B cell (primary cell): ENCODE data around the gene CD19. TPM values are rescaled to one million over a fixed set of nuclear protein-coding genes. Genes with fewer than 3 reads are reported as not detected.
"Not testable (repeated sequence)": the region's sequence is repeated elsewhere in the genome, so short reads cannot be mapped to it uniquely, and the experiment has no call there.

Source experiments
- ATAC-seq: fragments of 200-7000 bp; cut with Tn5 transposase; one replicate; pipeline ENCODE4 v1.10.0; 2021; ENCODE audit warnings: low read depth, mild to moderate bottlenecking, moderate number of reproducible peaks, moderate library complexity
- CTCF ChIA-PET: fragments of 350-600 bp; sonication (Branson Sonifier 250); formaldehyde crosslinking; loops from one replicate; lab custom pipeline; 2021; ENCODE audit warnings: antibody characterized with exemption, inconsistent platforms; lab: Charles Lee
- POLR2A ChIA-PET: fragments of 350-600 bp; sonication (Branson Sonifier 250); formaldehyde crosslinking; loops from one replicate; lab custom pipeline; 2021; ENCODE audit warnings: antibody characterized with exemption; lab: Charles Lee
- DNase-seq: peaks from one replicate; pipeline ENCODE4 v3.0.0; 2013
- H2AFZ ChIP-seq: 2 replicates; pipeline ENCODE4 v1.6.1; 2012; ENCODE audit warnings: mild to moderate bottlenecking, low read depth, low read length; ENCODE audit not compliant: insufficient read depth, poor library complexity, severe bottlenecking
- H3K27ac ChIP-seq, 2 donors: 1 replicate in 1 of 2; 2 replicates in 1 of 2; pipeline ENCODE4 v1.5.1; 2012 to 2013; ENCODE audit warnings: low read length in 2 of 2, mild to moderate bottlenecking in 2 of 2, moderate library complexity in 1 of 2
- H3K27me3 ChIP-seq, 4 experiments: fragments of 200-600 bp in 1 of 4; sonication (generic) in 1 of 4; replicated peaks in 1 of 4; 1 replicate in 2 of 4; 2 replicates in 2 of 4; pipeline versions ENCODE4 v1.6.1 to v1.7.0; 2013 to 2016; ENCODE audit warnings: low read length in 3 of 4, mild to moderate bottlenecking in 2 of 4, mixed read lengths in 1 of 4, moderate library complexity in 1 of 4; ENCODE audit not compliant: insufficient read depth in 4 of 4, control insufficient read depth in 3 of 4; ENCODE audit errors: control extremely low read depth in 1 of 4
- H3K36me3 ChIP-seq, 2 experiments: replicated peaks in 1 of 2; 1 replicate in 1 of 2; 2 replicates in 1 of 2; pipeline versions ENCODE4 v1.6.1 to v1.7.1; 2013; ENCODE audit warnings: low read length in 1 of 2; ENCODE audit not compliant: insufficient read depth in 2 of 2, control insufficient read depth in 1 of 2; ENCODE audit errors: control extremely low read depth in 1 of 2, extremely low read depth in 1 of 2
- H3K4me1 ChIP-seq, 2 donors: fragments of 200-600 bp in 1 of 2; sonication (generic) in 1 of 2; 1 replicate in 1 of 2; 2 replicates in 1 of 2; pipeline versions ENCODE4 v1.5.1 to v1.6.1; 2013 to 2017; ENCODE audit warnings: low read length in 2 of 2; ENCODE audit not compliant: control insufficient read depth in 2 of 2, insufficient read depth in 2 of 2
- H3K4me2 ChIP-seq: replicated peaks from 2 replicates; pipeline ENCODE3; 2012; ENCODE audit warnings: mild to moderate bottlenecking, low read depth, low read length; ENCODE audit not compliant: poor library complexity, severe bottlenecking
- H3K4me3 ChIP-seq, 5 experiments: fragments of 200-600 bp in 1 of 5; sonication (generic) in 1 of 5; 1 replicate in 3 of 5; 2 replicates in 2 of 5; pipeline versions ENCODE4 v1.5.1 to v1.7.0; 2011 to 2016; ENCODE audit warnings: low read length in 4 of 5, mild to moderate bottlenecking in 4 of 5, low read depth in 2 of 5, control low read depth in 1 of 5, moderate library complexity in 1 of 5; ENCODE audit not compliant: insufficient read depth in 1 of 5; ENCODE audit errors: control extremely low read depth in 1 of 5, extremely low read depth in 1 of 5
- H3K79me2 ChIP-seq: fragments of 200-600 bp; sonication (generic); one replicate; pipeline ENCODE4 v1.6.0; 2016; ENCODE audit warnings: low read length; ENCODE audit not compliant: control insufficient read depth, insufficient read depth
- H3K9ac ChIP-seq: fragments of 200-600 bp; sonication (generic); 2 replicates; pipeline ENCODE4 v1.6.1; 2017; ENCODE audit warnings: mild to moderate bottlenecking, low read length, moderate library complexity
- H3K9me3 ChIP-seq, 3 donors: one replicate each; pipeline versions ENCODE4 v1.6.1 to v1.7.1; 2013; ENCODE audit warnings: low read length in 2 of 3; ENCODE audit not compliant: control insufficient read depth in 2 of 3, insufficient read depth in 1 of 3; ENCODE audit errors: control extremely low read depth in 1 of 3
- H4K20me1 ChIP-seq: 2 replicates; pipeline ENCODE4 v1.6.0; 2012; ENCODE audit warnings: mild to moderate bottlenecking, low read length; ENCODE audit not compliant: insufficient read depth, control insufficient read depth, poor library complexity, severe bottlenecking
- H3K27ac Mint-ChIP-seq: one replicate; pipeline ENCODE4 v1.8.0; 2021; ENCODE audit warnings: mixed read lengths
- H3K27me3 Mint-ChIP-seq: one replicate; pipeline ENCODE4 v1.8.0; 2021; ENCODE audit warnings: mixed read lengths
- H3K4me1 Mint-ChIP-seq: one replicate; pipeline ENCODE4 v1.8.0; 2021; ENCODE audit warnings: mixed read lengths
- H3K4me3 Mint-ChIP-seq: one replicate; pipeline ENCODE4 v1.8.0; 2021; ENCODE audit warnings: mixed read lengths
- H3K9me3 Mint-ChIP-seq: one replicate; pipeline ENCODE4 v1.8.0; 2022; ENCODE audit warnings: mixed read lengths; ENCODE audit not compliant: insufficient read depth
- CTCF ChIP-seq: fragments of 200-600 bp; IDR thresholded peaks from one replicate; pipeline ENCODE4 v1.8.0; 2022; ENCODE audit warnings: antibody characterized with exemption, mild to moderate bottlenecking
- EZH2 ChIP-seq: IDR thresholded peaks from 2 replicates; pipeline ENCODE4 v1.6.1; 2012; ENCODE audit warnings: borderline replicate concordance, low read depth, mild to moderate bottlenecking, moderate library complexity, low read length; ENCODE audit not compliant: insufficient read depth, poor library complexity, severe bottlenecking
- WGBS: methylation state at CpG from one replicate; pipeline ENCODE4 v1.1.5; 2013; ENCODE audit warnings: missing lambda C conversion rate; ENCODE audit not compliant: insufficient coverage; 5-methylcytosine and 5-hydroxymethylcytosine counted together
- intact Hi-C: fragments of 100-400 bp; cut with micrococcal nuclease; formaldehyde crosslinking; loops from one replicate; pipeline ENCODE4 v1.10.0; 2022
- polyA plus RNA-seq: library from polyadenylated mRNA; depleted of rRNA; stranded (reverse); fragments of >200 nt; gene quantifications from 2 replicates; pipeline ENCODE4 v1.2.3, GENCODE V29; 2012
- total RNA-seq, 2 donors: library from RNA; stranded (reverse); fragments of 120-200 nt in 1 of 2; gene quantifications; 1 replicate in 1 of 2; 2 replicates in 1 of 2; pipeline versions ENCODE4 v1.2.3 to v1.2.4, GENCODE V29; 2013 to 2022

CD19 gene
- total and polyA plus RNA-seq, 2 donors (not counting 1 experiment from before 2014, with no cell fraction given) = 306 to 478 TPM

DNA sequence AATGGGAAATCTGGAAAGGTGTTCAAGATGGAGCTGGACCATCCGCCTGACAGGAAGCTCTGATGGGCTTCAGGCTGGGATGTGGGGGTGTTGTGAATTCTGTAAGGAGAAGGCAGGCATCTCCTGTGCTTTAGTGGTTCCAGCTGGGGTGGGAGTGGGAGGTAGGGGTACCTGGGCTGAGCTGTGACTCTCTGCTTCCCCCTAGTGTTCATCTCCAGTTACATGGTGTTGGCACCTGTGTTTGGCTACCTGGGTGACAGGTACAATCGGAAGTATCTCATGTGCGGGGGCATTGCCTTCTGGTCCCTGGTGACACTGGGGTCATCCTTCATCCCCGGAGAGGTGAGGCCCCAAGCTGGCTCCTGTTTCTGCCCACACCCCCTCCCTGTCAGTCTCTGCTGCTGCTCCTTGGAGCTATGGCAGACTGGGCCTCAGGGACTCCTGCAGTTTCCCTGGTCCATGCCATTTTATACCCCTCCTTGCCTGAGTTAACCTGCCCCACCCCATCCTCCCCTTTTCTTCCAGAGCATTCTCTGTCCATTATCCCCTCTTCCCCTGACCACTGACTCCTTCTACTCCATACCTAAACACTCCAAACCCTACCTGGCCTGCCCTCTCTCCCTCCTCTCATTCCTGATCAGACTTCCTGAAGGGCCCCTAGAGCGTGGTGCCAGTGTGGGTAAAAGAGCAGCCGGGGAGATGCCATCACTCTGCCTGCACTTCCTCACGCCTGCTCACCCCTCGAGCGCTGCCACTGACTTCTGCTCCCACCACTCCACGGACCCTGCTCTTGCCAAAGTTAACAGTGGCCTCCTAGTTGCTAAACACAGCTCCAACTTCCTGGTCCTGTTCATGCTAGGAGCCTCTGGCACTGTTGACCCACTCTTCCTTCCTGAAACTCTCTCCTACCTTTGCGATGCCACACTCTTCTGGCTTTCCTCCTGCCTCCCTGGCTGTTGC, 46.2 kb downstream of the CD19 start:
- Mint-ChIP-seq H3K4me1 (peaks cover 30% of the 10 kb centered on the region), H3K27me3 (no peaks in the 10 kb centered on the region), H3K27ac (peak overlapping the region; percentile 1), H3K4me3 (peak overlapping the region; percentile 29), H3K9me3 (no peaks in the 10 kb centered on the region)
- Histone ChIP-seq H3K4me1 (peaks cover 13 to 17% of the 10 kb centered on the region in 2 donors), H3K36me3 (peaks cover 0 to 49% of the 10 kb centered on the region in 2 experiments), H2AFZ (no peak overlapping the region), H3K79me2 (peaks cover 34% of the 10 kb centered on the region), H3K27me3 (no peaks in the 10 kb centered on the region), H4K20me1 (peaks cover 13% of the 10 kb centered on the region), H3K27ac (no peak overlapping the region), H3K4me3 (no peak overlapping the region), H3K9me3 (peaks cover 0 to 12% (median 3%) of the 10 kb centered on the region in 3 donors), H3K4me2 (no peak overlapping the region), H3K9ac (no peak overlapping the region)
- ATAC-seq = no peak
- ChIA-PET POLR2A (interaction anchor here (0.7 kb wide), 1 partner anchor 778 kb away, joined by 3 read pairs; no protein-coding TSS in a partner anchor), CTCF (interaction anchor here (0.6 to 2.8 kb wide), 9 partner anchors 9 to 1096 kb away, joined by 3 to 15 read pairs (median 3); partner anchors contain the start of gene ATP2A1)
- DNase-seq = peak; percentile 59
- TF ChIP-seq CTCF (peak; percentile 68), EZH2 (no peak)
- 90% methylated on average over 11 of the region's 11 CpGs for WGBS
- intact Hi-C loops = no loop called here

GRCh38 chr16:28980330-28980729, 48.6 kb downstream of the CD19 start:
- H3K27ac ChIP-seq, H3K9me3 Mint-ChIP-seq, H3K9ac ChIP-seq, H3K4me2 ChIP-seq, POLR2A ChIA-PET, CTCF ChIA-PET, H2AFZ ChIP-seq, DNase-seq, H3K27ac Mint-ChIP-seq, intact Hi-C loops, H3K4me3 ChIP-seq, ATAC-seq, H3K27me3 Mint-ChIP-seq, H3K4me3 Mint-ChIP-seq: not testable (repeated sequence)
- Histone ChIP-seq H4K20me1 (peaks cover 32% of the 10 kb centered on the region), H3K4me1 (peaks cover 17 to 22% of the 10 kb centered on the region in 2 donors), H3K9me3 (peaks cover 0 to 12% (median 3%) of the 10 kb centered on the region in 3 donors), H3K36me3 (peaks cover 0 to 64% of the 10 kb centered on the region in 2 experiments), H3K79me2 (peaks cover 28% of the 10 kb centered on the region), H3K27me3 (peaks cover 0 to 10% (median 0%) of the 10 kb centered on the region in 4 experiments)
- H3K4me1 Mint-ChIP-seq = peaks cover 28% of the 10 kb centered on the region
- WGBS = 90% methylated on average over 6 of the region's 7 CpGs
